ENCODE results near the gene TRIM41. TPM values are rescaled to one million over a fixed set of nuclear protein-coding genes. Genes with fewer than 3 reads are reported as not detected.

The TRIM41 gene
- total and polyA plus RNA-seq, 2 of the 13 experiments (the other 11 are each of a cell fraction or from before 2014, with no cell fraction given) = 10.2 to 16.7 TPM

DNA sequence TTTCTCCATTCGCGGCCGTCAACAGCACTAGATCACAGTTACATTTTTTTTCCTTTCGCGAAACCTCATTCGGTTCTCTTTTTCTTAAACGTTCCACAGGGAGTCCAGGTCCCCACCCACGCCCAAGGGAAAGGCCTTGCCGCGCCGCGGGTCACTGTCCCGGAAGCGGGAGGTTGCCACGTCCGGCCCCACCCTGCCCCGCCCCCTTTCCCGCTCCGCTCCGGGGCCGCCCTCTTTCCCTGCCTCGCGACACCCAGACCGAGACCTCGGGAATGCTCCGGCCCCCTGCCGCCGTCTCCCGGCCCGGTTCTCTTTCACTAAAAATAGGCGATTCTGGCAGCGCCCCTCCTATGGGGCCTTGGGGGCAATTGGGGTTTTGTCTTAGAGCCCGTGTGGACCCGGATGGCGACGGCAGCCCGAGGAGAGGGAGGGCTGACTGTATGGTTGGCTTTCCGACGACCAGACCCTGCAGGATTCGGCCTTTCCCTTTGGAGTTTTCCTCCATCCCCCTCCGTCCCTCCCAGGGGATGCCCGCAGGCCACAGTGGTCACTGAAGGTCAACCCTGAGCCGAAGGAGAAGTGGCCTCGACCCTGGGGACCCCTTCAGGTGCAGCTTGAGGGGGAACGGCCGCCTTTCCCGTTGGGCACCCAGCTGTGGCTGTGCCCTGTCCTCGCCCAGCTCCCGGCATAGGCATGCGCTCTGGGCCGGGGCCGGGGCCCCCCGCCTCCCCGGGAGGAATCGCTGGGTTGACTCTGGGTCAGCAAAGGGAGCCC is 23.4 kb downstream of the TRIM41 start (continued):
- TF ChIP-seq ZHX2 (IDR thresholded peaks at IDR 0.05; ENCODE audit: low read depth) (no peak), ZHX2 (CRISPR knock-in tag; IDR thresholded peaks at IDR 0.05; ENCODE audit: borderline replicate concordance) (no peak), ZNF598 (CRISPR knock-in tag; IDR thresholded peaks at IDR 0.05; ENCODE audit: borderline replicate concordance) (peak; percentile 23; the same call in 1 of the 2 replicates), ZC3H4 (CRISPR knock-in tag; IDR thresholded peaks at IDR 0.05; ENCODE audit: borderline replicate concordance) (no peak), MIXL1 (CRISPR knock-in tag; IDR thresholded peaks at IDR 0.05) (no peak), SCMH1 (CRISPR knock-in tag; IDR thresholded peaks at IDR 0.05; ENCODE audit: borderline replicate concordance) (no peak), ZNF143 (CRISPR knock-in tag; IDR thresholded peaks at IDR 0.05) (no peak; the same call in 1 of the 2 replicates), NFYC (CRISPR knock-in tag; IDR thresholded peaks at IDR 0.05) (no peak), ZNF430 (CRISPR knock-in tag; IDR thresholded peaks at IDR 0.05) (no peak), FOXC1 (CRISPR knock-in tag; IDR thresholded peaks at IDR 0.05; ENCODE audit: borderline replicate concordance) (0 out of 2 replicates have a peak, but pooled peaks have one; percentile 16), SKI (IDR thresholded peaks at IDR 0.05; ENCODE audit: partially characterized antibody) (no peak), ZFP36L1 (CRISPR knock-in tag; IDR thresholded peaks at IDR 0.05) (no peak; the same call in 1 of the 2 replicates), POLR2A (IDR thresholded peaks at IDR 0.05; ENCODE audit: insufficient read depth in 1 of 2, low read depth in 2 of 2, low read length in 2 of 2) (peak; percentile 54 to 62; a peak in 3 of 4 replicates), WIZ (CRISPR knock-in tag; IDR thresholded peaks at IDR 0.05) (no peak), ATF1 (CRISPR knock-in tag; IDR thresholded peaks at IDR 0.05) (no peak), ZNF816 (CRISPR knock-in tag; IDR thresholded peaks at IDR 0.05; ENCODE audit: borderline replicate concordance) (peak; percentile 54), CAMTA2 (CRISPR knock-in tag; IDR thresholded peaks at IDR 0.05; ENCODE audit: borderline replicate concordance) (no peak)
- TF ChIP-seq, protein P1, sequence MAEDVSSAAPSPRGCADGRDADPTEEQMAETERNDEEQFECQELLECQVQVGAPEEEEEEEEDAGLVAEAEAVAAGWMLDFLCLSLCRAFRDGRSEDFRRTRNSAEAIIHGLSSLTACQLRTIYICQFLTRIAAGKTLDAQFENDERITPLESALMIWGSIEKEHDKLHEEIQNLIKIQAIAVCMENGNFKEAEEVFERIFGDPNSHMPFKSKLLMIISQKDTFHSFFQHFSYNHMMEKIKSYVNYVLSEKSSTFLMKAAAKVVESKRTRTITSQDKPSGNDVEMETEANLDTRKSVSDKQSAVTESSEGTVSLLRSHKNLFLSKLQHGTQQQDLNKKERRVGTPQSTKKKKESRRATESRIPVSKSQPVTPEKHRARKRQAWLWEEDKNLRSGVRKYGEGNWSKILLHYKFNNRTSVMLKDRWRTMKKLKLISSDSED (CRISPR knock-in tag; IDR thresholded peaks at IDR 0.05) = no peak
- TF ChIP-seq, protein P2, sequence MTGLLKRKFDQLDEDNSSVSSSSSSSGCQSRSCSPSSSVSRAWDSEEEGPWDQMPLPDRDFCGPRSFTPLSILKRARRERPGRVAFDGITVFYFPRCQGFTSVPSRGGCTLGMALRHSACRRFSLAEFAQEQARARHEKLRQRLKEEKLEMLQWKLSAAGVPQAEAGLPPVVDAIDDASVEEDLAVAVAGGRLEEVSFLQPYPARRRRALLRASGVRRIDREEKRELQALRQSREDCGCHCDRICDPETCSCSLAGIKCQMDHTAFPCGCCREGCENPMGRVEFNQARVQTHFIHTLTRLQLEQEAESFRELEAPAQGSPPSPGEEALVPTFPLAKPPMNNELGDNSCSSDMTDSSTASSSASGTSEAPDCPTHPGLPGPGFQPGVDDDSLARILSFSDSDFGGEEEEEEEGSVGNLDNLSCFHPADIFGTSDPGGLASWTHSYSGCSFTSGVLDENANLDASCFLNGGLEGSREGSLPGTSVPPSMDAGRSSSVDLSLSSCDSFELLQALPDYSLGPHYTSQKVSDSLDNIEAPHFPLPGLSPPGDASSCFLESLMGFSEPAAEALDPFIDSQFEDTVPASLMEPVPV (CRISPR knock-in tag; IDR thresholded peaks at IDR 0.05) = no peak
- TF ChIP-seq, protein P3, sequence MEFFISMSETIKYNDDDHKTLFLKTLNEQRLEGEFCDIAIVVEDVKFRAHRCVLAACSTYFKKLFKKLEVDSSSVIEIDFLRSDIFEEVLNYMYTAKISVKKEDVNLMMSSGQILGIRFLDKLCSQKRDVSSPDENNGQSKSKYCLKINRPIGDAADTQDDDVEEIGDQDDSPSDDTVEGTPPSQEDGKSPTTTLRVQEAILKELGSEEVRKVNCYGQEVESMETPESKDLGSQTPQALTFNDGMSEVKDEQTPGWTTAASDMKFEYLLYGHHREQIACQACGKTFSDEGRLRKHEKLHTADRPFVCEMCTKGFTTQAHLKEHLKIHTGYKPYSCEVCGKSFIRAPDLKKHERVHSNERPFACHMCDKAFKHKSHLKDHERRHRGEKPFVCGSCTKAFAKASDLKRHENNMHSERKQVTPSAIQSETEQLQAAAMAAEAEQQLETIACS (CRISPR knock-in tag; IDR thresholded peaks at IDR 0.05) = no peak
